GM18870 (cell line): Measurements from ENCODE around the gene ACTR3.

Experiments
- ATAC-seq: cut with Tn5 transposase; IDR thresholded peaks from one replicate; pipeline ENCODE4 v1.9.1; 2021; ENCODE audit warnings: moderate library complexity; ENCODE audit not compliant: unreplicated experiment

ACTR3 gene

GRCh38 chr2:113964436-113964835 is 74.5 kb downstream of the ACTR3 start:
- ATAC-seq: no peak

- peak; percentile 6 for ATAC-seq
These were observed 75.3 kb downstream of the ACTR3 start for GRCh38 chr2:113965228-113965627.

GRCh38 chr2:113965644-113966043 is 75.8 kb downstream of the ACTR3 start:
- peak; percentile 79 for ATAC-seq

GRCh38 chr2:113966171-113966570 is 76.3 kb downstream of the ACTR3 start:
- ATAC-seq: no peak

- ATAC-seq: no peak
These were observed 76.9 kb downstream of the ACTR3 start for GRCh38 chr2:113966832-113967231.

- no peak for ATAC-seq
These were observed 77.4 kb downstream of the ACTR3 start for GRCh38 chr2:113967272-113967671.

- no peak for ATAC-seq
These were observed 82.9 kb downstream of the ACTR3 start for GRCh38 chr2:113972766-113973165.

- ATAC-seq: no peak
These were observed 83.9 kb downstream of the ACTR3 start for GRCh38 chr2:113973810-113974209.

GRCh38 chr2:113974727-113975126 is 84.8 kb downstream of the ACTR3 start:
- no peak for ATAC-seq

GRCh38 chr2:113976277-113976928 is 86.5 kb downstream of the ACTR3 start:
- ATAC-seq: no peak

- ATAC-seq: no peak
These were observed 87.3 kb downstream of the ACTR3 start for GRCh38 chr2:113977060-113977659.

- no peak for ATAC-seq
These were observed 88.0 kb downstream of the ACTR3 start for GRCh38 chr2:113977660-113978523.

- ATAC-seq: no peak
These were observed 88.8 kb downstream of the ACTR3 start for GRCh38 chr2:113978524-113979190.

GRCh38 chr2:113979191-113980128 is 89.6 kb downstream of the ACTR3 start:
- no peak for ATAC-seq

- no peak for ATAC-seq
These were observed 91.1 kb downstream of the ACTR3 start for GRCh38 chr2:113980946-113981345.

GRCh38 chr2:113981404-113982134 is 91.7 kb downstream of the ACTR3 start:
- no peak for ATAC-seq

GRCh38 chr2:113985554-113986397 is 95.9 kb downstream of the ACTR3 start:
- ATAC-seq: no peak

GRCh38 chr2:113986762-113987290 is 96.9 kb downstream of the ACTR3 start:
- no peak for ATAC-seq
